Measurements from ENCODE around the gene NIP7. TPM values are rescaled to one million over a fixed set of nuclear protein-coding genes. Genes with fewer than 3 reads are reported as not detected.

NIP7 gene
- total RNA-seq, 1 experiment from 2014 or later: 72.8 TPM

- Mint-ChIP-seq H3K9me3 (no peaks in the 10 kb centered on the region), H3K4me3 (peak overlapping the region in 1 of 2 experiments; percentile 23; a peak in 1 of 5 replicates), H3K36me3 (ENCODE audit: insufficient read depth in 1 of 3, low read depth in 3 of 3) (peaks cover 41 to 85% (median 71%) of the 10 kb centered on the region in 3 experiments), H3K27me3 (ENCODE audit: low read depth) (no peaks in the 10 kb centered on the region; the same call in 1 of the 2 replicates), H3K27ac (peak overlapping the region in 2 of 3 experiments; percentile 58 to 59; a peak in 3 of 7 replicates), H3K4me1 (peaks cover 21 to 23% of the 10 kb centered on the region in 2 experiments)
- Histone ChIP-seq H3K4me2 (ENCODE audit: insufficient read depth, insufficient read length, low read length) (no peak overlapping the region), H3K79me2 (ENCODE audit: insufficient read depth, low read length) (peaks cover 16% of the 10 kb centered on the region; the same call in 1 of the 2 replicates), H2BK5ac (ENCODE audit: insufficient read length, low read length) (no peak overlapping the region), H4K8ac (replicated peaks; ENCODE audit: insufficient read length, low read depth, low read length) (no peak overlapping the region), H2AFZ (ENCODE audit: low read length) (no peak overlapping the region), H3K4ac (ENCODE audit: low read depth, low read length) (no peak overlapping the region), H3K79me1 (ENCODE audit: insufficient read depth, low read depth, low read length, poor library complexity, severe bottlenecking) (peaks cover 5% of the 10 kb centered on the region), H2BK120ac (ENCODE audit: low read depth, low read length, poor library complexity, severe bottlenecking) (no peak overlapping the region), H3T11ph (ENCODE audit: low read length) (no peak overlapping the region), H3K23ac (ENCODE audit: insufficient read length, low read depth, low read length) (no peak overlapping the region), H3K9ac (ENCODE audit: extremely low read depth, insufficient read length, low read length) (no peak overlapping the region), H4K5ac (ENCODE audit: insufficient read length, low read depth, low read length) (no peak overlapping the region), H2AK5ac (ENCODE audit: insufficient read length, low read length) (no peak overlapping the region), H4K20me1 (ENCODE audit: control insufficient read depth, insufficient read depth, insufficient read length) (peaks cover 2% of the 10 kb centered on the region), H3K23me2 (ENCODE audit: insufficient read length, low read depth, low read length, poor library complexity, severe bottlenecking) (peaks cover 6% of the 10 kb centered on the region), H3K14ac (ENCODE audit: insufficient read depth, low read length) (no peak overlapping the region), H2BK15ac (ENCODE audit: low read depth, low read length) (no peak overlapping the region), H3K18ac (ENCODE audit: insufficient read length, low read depth, low read length) (no peak overlapping the region), H4K91ac (ENCODE audit: insufficient read length, low read depth, low read length) (no peak overlapping the region), H3K27ac (ENCODE audit: insufficient read length, low read depth, low read length) (no peak overlapping the region), H2BK12ac (ENCODE audit: insufficient read length, low read depth, low read length) (no peak overlapping the region), H3K56ac (ENCODE audit: insufficient read length, low read depth, low read length) (no peak overlapping the region), H3K27me3 (ENCODE audit: insufficient read depth, low read length) (no peaks in the 10 kb centered on the region), H3K4me1 (ENCODE audit: insufficient read depth, low read length) (no peaks in the 10 kb centered on the region), H2BK20ac (ENCODE audit: low read depth, low read length, poor library complexity, severe bottlenecking) (no peak overlapping the region), H3K9me3 (ENCODE audit: control insufficient read depth, low read depth, low read length) (no peaks in the 10 kb centered on the region)
- WGBS (ENCODE audit: extremely low coverage, insufficient read length, low lambda C conversion rate): no CpG with 5 or more reads among the region's 7 CpGs
- TF ChIP-seq CTCF (conservative IDR thresholded peaks at IDR 0.05): no peak
- DNase-seq: no peak
These were observed 13.2 kb upstream of the NIP7 start for GRCh38 chr16:69326172-69326873.

Data from H9 (cell line).